ENCODE measurements around the gene NCOR1. TPM values are rescaled to one million over a fixed set of nuclear protein-coding genes. Genes with fewer than 3 reads are reported as not detected.

NCOR1 gene
- total and polyA plus RNA-seq, 9 of the 15 experiments (the other 6 are each of a cell fraction or from before 2014, with no cell fraction given), result 20.2 to 66.5 (median 50.9) TPM

- TF ChIP-seq RAD21 (CRISPR knock-in tag; conservative IDR thresholded peaks at IDR 0.05 in 1 of 2, IDR thresholded peaks at IDR 0.05 in 1 of 2) (peak in 1 of 2 experiments; percentile 27; a peak in 2 of 4 replicates), ZNF75A (CRISPR knock-in tag; IDR thresholded peaks at IDR 0.05) (no peak), GATAD2A (IDR thresholded peaks at IDR 0.05) (0 out of 2 replicates have a peak, but pooled peaks have one; percentile 21), MAZ (CRISPR knock-in tag; conservative IDR thresholded peaks at IDR 0.05 in 1 of 2, IDR thresholded peaks at IDR 0.05 in 1 of 2) (peak; percentile 41 to 79), RBFOX2 (IDR thresholded peaks at IDR 0.05; ENCODE audit: low read depth, low read length) (peak; percentile 97), YY1 (IDR thresholded peaks at IDR 0.05; ENCODE audit: borderline replicate concordance in 1 of 3, control insufficient read depth in 1 of 3, extremely low read depth in 1 of 3, insufficient read depth in 3 of 3, insufficient read length in 1 of 3, insufficient replicate concordance in 2 of 3, low read depth in 1 of 3, low read length in 2 of 3) (peak; percentile 82 to 97 (median 95)), GABPA (tag; conservative IDR thresholded peaks at IDR 0.05; ENCODE audit: low read depth) (peak; percentile 72), KDM5B (IDR thresholded peaks at IDR 0.05; ENCODE audit: insufficient replicate concordance, low read depth, low read length) (peak; percentile 71), ZFP91 (CRISPR knock-in tag; IDR thresholded peaks at IDR 0.05) (no peak), SP1 (CRISPR knock-in tag; IDR thresholded peaks at IDR 0.05) (no peak; the same call in 1 of the 2 replicates), TFAP4 (CRISPR knock-in tag; IDR thresholded peaks at IDR 0.05; ENCODE audit: borderline replicate concordance) (peak; percentile 57; the same call in 1 of the 2 replicates), SAP30 (IDR thresholded peaks at IDR 0.05; ENCODE audit: borderline replicate concordance, insufficient read depth, low read depth, low read length, poor library complexity, severe bottlenecking) (peak; percentile 23), HNRNPH1 (optimal IDR thresholded peaks at IDR 0.05; ENCODE audit: low read depth, low read length) (no peak)
- TF ChIP-seq, protein P1, sequence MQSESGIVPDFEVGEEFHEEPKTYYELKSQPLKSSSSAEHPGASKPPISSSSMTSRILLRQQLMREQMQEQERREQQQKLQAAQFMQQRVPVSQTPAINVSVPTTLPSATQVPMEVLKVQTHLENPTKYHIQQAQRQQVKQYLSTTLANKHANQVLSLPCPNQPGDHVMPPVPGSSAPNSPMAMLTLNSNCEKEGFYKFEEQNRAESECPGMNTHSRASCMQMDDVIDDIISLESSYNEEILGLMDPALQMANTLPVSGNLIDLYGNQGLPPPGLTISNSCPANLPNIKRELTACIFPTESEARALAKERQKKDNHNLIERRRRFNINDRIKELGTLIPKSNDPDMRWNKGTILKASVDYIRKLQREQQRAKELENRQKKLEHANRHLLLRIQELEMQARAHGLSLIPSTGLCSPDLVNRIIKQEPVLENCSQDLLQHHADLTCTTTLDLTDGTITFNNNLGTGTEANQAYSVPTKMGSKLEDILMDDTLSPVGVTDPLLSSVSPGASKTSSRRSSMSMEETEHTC (IDR thresholded peaks at IDR 0.05), result no peak
- TF ChIP-seq, protein P2, sequence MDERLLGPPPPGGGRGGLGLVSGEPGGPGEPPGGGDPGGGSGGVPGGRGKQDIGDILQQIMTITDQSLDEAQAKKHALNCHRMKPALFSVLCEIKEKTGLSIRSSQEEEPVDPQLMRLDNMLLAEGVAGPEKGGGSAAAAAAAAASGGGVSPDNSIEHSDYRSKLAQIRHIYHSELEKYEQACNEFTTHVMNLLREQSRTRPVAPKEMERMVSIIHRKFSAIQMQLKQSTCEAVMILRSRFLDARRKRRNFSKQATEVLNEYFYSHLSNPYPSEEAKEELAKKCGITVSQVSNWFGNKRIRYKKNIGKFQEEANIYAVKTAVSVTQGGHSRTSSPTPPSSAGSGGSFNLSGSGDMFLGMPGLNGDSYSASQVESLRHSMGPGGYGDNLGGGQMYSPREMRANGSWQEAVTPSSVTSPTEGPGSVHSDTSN (CRISPR knock-in tag; IDR thresholded peaks at IDR 0.05; ENCODE audit: low read depth), result no peak
- TF ChIP-seq, protein P2 (tag; conservative IDR thresholded peaks at IDR 0.05; ENCODE audit: low read depth), result no peak
- TF ChIP-seq, protein P3, sequence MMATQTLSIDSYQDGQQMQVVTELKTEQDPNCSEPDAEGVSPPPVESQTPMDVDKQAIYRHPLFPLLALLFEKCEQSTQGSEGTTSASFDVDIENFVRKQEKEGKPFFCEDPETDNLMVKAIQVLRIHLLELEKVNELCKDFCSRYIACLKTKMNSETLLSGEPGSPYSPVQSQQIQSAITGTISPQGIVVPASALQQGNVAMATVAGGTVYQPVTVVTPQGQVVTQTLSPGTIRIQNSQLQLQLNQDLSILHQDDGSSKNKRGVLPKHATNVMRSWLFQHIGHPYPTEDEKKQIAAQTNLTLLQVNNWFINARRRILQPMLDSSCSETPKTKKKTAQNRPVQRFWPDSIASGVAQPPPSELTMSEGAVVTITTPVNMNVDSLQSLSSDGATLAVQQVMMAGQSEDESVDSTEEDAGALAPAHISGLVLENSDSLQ (IDR thresholded peaks at IDR 0.05), result no peak
Observed at GRCh38 chr17:16215273-16215964, at the start of gene NCOR1 (continued).
